ENCODE data around the gene HNMT.
"Not testable (repeated sequence)": the region's sequence is repeated elsewhere in the genome, so short reads cannot be mapped to it uniquely, and the experiment has no call there.

Gene HNMT
- long read RNA-seq = 0 reads

DNA sequence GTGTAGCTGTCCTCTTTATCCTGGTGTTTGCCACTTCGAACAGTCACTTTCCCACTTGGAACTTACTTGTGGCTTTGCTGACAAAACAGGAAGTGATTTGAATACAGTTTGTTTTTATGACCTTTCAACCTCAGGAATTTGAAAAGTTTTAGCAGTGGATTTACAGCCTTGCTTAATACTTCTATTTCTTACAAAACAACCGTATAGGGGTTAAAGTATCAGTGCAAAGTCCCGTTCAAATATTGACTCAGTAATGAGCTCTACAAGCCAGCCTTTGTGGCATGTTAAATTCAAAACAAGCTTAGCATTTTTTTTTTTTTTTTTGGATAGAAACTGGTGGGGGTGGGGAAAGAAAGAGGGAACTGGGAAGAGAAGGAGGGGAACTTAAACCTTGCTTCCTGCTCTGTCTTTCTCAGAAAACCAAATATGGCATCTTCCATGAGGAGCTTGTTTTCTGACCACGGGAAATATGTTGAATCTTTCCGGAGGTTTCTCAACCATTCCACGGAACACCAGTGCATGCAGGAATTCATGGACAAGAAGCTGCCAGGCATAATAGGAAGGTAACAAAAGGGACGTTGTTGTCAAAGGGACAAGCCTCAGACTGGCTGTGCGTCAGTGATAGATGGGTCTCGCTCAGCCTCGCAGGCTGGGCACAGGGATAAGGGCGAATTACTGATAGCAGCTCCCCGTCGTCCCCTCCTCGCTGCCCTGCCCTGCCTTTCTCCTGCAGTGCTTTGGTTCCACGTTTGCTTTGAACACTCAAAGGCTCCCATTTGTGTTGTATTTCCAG is at the start of gene HNMT:
Gene HNMT, plus strand, starts transcription at position 408 of the 793 bp plus-strand sequence. Its CDS starts 19 bp downstream, at position 427.
- Histone ChIP-seq H3K27ac (replicated peaks) (peak within 1 kb of the TSS; percentile 23; the same call in 1 of the 2 replicates), H3K4me3 (replicated peaks; ENCODE audit: insufficient read depth, low read length) (no peak within 1 kb of the TSS; the same call in 1 of the 2 replicates), H3K27me3 (ENCODE audit: insufficient read depth, poor library complexity, severe bottlenecking) (no peaks in the 10 kb centered on the region)
- no peak for DNase-seq (ENCODE audit: low read depth in 1 of 2, low spot score in 1 of 2)
- TF ChIP-seq CTCF (IDR thresholded peaks at IDR 0.05; ENCODE audit: insufficient read depth, low read length) = no peak
- TF ChIP-seq POLR2AphosphoS5 (IDR thresholded peaks at IDR 0.05; ENCODE audit: low read depth) = no peak
- peak; percentile 46; the same call in 1 of the 2 replicates for TF ChIP-seq SPI1 (IDR thresholded peaks at IDR 0.05; ENCODE audit: borderline replicate concordance, low read depth)
- no peak for TF ChIP-seq GABPA (IDR thresholded peaks at IDR 0.05; ENCODE audit: low read depth)

GRCh38 chr2:137921105-137921880 is 43.0 kb upstream of the HNMT start:
- no peaks in the 10 kb centered on the region for H3K27me3 ChIP-seq (ENCODE audit: insufficient read depth, poor library complexity, severe bottlenecking)
- no peak for DNase-seq (ENCODE audit: low read depth in 1 of 2, low spot score in 1 of 2)
- no peak overlapping the region for H3K4me3 ChIP-seq (replicated peaks; ENCODE audit: insufficient read depth, low read length)
- TF ChIP-seq GABPA (IDR thresholded peaks at IDR 0.05; ENCODE audit: low read depth) (no peak), CTCF (IDR thresholded peaks at IDR 0.05; ENCODE audit: insufficient read depth, low read length) (no peak), POLR2AphosphoS5 (IDR thresholded peaks at IDR 0.05; ENCODE audit: low read depth) (no peak), SPI1 (IDR thresholded peaks at IDR 0.05; ENCODE audit: borderline replicate concordance, low read depth) (peak; percentile 35; the same call in 1 of the 2 replicates)
- TF ChIP-seq, protein P1, sequence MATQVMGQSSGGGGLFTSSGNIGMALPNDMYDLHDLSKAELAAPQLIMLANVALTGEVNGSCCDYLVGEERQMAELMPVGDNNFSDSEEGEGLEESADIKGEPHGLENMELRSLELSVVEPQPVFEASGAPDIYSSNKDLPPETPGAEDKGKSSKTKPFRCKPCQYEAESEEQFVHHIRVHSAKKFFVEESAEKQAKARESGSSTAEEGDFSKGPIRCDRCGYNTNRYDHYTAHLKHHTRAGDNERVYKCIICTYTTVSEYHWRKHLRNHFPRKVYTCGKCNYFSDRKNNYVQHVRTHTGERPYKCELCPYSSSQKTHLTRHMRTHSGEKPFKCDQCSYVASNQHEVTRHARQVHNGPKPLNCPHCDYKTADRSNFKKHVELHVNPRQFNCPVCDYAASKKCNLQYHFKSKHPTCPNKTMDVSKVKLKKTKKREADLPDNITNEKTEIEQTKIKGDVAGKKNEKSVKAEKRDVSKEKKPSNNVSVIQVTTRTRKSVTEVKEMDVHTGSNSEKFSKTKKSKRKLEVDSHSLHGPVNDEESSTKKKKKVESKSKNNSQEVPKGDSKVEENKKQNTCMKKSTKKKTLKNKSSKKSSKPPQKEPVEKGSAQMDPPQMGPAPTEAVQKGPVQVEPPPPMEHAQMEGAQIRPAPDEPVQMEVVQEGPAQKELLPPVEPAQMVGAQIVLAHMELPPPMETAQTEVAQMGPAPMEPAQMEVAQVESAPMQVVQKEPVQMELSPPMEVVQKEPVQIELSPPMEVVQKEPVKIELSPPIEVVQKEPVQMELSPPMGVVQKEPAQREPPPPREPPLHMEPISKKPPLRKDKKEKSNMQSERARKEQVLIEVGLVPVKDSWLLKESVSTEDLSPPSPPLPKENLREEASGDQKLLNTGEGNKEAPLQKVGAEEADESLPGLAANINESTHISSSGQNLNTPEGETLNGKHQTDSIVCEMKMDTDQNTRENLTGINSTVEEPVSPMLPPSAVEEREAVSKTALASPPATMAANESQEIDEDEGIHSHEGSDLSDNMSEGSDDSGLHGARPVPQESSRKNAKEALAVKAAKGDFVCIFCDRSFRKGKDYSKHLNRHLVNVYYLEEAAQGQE (IDR thresholded peaks at IDR 0.05; ENCODE audit: insufficient replicate concordance, low read depth) = no peak
- no peak overlapping the region for H3K27ac ChIP-seq (replicated peaks)

- not testable (repeated sequence) for H3K27ac ChIP-seq (replicated peaks); DNase-seq (ENCODE audit: low read depth in 1 of 2, low spot score in 1 of 2); H3K27me3 ChIP-seq (ENCODE audit: insufficient read depth, poor library complexity, severe bottlenecking); H3K4me3 ChIP-seq (replicated peaks; ENCODE audit: insufficient read depth, low read length)
Measured at GRCh38 chr2:137922171-137922570, 42.1 kb upstream of the HNMT start.

GRCh38 chr2:137924019-137924418 is 40.3 kb upstream of the HNMT start:
- Histone ChIP-seq H3K27ac (replicated peaks) (no peak overlapping the region), H3K27me3 (ENCODE audit: insufficient read depth, poor library complexity, severe bottlenecking) (no peaks in the 10 kb centered on the region), H3K4me3 (replicated peaks; ENCODE audit: insufficient read depth, low read length) (no peak overlapping the region)
- no peak for DNase-seq (ENCODE audit: low read depth in 1 of 2, low spot score in 1 of 2)
- TF ChIP-seq POLR2AphosphoS5 (IDR thresholded peaks at IDR 0.05; ENCODE audit: low read depth) = no peak

DNA sequence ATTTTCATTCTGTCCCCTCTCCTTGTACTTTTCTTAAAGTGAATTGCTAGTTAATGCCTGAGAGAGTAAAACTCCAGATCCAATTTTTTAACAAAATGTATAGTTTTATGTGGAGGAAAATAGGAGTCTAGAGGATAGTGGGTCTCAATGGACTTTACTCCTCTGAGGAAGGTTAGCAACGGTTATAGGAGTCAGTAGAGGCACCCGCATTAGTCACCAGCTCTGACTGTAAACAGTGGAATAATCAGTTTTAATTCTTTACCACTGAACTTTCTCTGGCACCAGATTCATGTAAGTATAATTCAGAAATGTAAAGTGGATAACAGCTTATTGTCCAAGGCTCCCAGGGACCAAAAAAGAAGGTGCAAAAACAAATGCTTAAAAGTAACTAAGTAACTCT is 38.7 kb upstream of the HNMT start:
- Histone ChIP-seq H3K4me3 (replicated peaks; ENCODE audit: insufficient read depth, low read length) (no peak overlapping the region), H3K27ac (replicated peaks) (no peak overlapping the region), H3K27me3 (ENCODE audit: insufficient read depth, poor library complexity, severe bottlenecking) (no peaks in the 10 kb centered on the region)
- TF ChIP-seq CTCF (IDR thresholded peaks at IDR 0.05; ENCODE audit: insufficient read depth, low read length) (no peak), GABPA (IDR thresholded peaks at IDR 0.05; ENCODE audit: low read depth) (no peak), SPI1 (IDR thresholded peaks at IDR 0.05; ENCODE audit: borderline replicate concordance, low read depth) (no peak), POLR2AphosphoS5 (IDR thresholded peaks at IDR 0.05; ENCODE audit: low read depth) (no peak)
- TF ChIP-seq, protein P1 (IDR thresholded peaks at IDR 0.05; ENCODE audit: insufficient replicate concordance, low read depth) = no peak
- no peak for DNase-seq (ENCODE audit: low read depth in 1 of 2, low spot score in 1 of 2)

All from HL-60 (cell line).